HEK293 (cell line): Measurements from ENCODE around the gene GIPC2.
"Not testable (repeated sequence)": the region's sequence is repeated elsewhere in the genome, so short reads cannot be mapped to it uniquely, and the experiment has no call there.

Source experiments
- CTCF ChIA-PET: fragments of 350-600 bp; formaldehyde crosslinking; extraction: SDS; loops from one replicate; lab custom pipeline; 2021; ENCODE audit warnings: antibody characterized with exemption; lab: Yijun Ruan, JAX
- POLR2A ChIA-PET: fragments of 300-600 bp; formaldehyde crosslinking; extraction: SDS; loops from one replicate; lab custom pipeline; 2020; ENCODE audit warnings: antibody characterized with exemption, inconsistent platforms; lab: Yijun Ruan, JAX
- H3K27ac ChIP-seq: fragments of 200-500 bp; sonication (Bioruptor generic); 2 replicates; pipeline ENCODE4 v1.5.1; 2014; ENCODE audit warnings: low read depth, low read length, control low read depth, inconsistent platforms; ENCODE audit errors: extremely low read depth
- H3K36me3 ChIP-seq, 2 experiments: fragments of 200-500 bp in 1 of 2; sonication (Bioruptor generic) in 1 of 2; 1 replicate in 1 of 2; 2 replicates in 1 of 2; pipeline ENCODE4 v1.5.1; 2014 to 2017; ENCODE audit warnings: inconsistent platforms in 2 of 2, low read length in 2 of 2; ENCODE audit not compliant: control insufficient read depth in 2 of 2, insufficient read depth in 1 of 2
- H3K4me1 ChIP-seq: fragments of 200-500 bp; sonication (Bioruptor generic); 2 replicates; pipeline ENCODE4 v1.5.1; 2014; ENCODE audit warnings: mild to moderate bottlenecking, low read length, inconsistent platforms; ENCODE audit not compliant: control insufficient read depth, insufficient read depth
- H3K4me3 ChIP-seq: 2 replicates; pipeline ENCODE4 v1.5.1; 2011; ENCODE audit warnings: low read depth, mild to moderate bottlenecking, control low read depth, low read length, moderate library complexity
- H3K9me3 ChIP-seq: fragments of 200-500 bp; sonication (Bioruptor generic); 2 replicates; pipeline ENCODE4 v1.5.1; 2014; ENCODE audit warnings: low read depth, low read length, inconsistent platforms; ENCODE audit not compliant: control insufficient read depth, insufficient read depth
- GFI1B ChIP-seq: fragments of 450-650 bp; formaldehyde crosslinking; IDR thresholded peaks from 2 replicates; pipeline ENCODE4 v1.5.1; 2016; ENCODE audit warnings: missing biosample characterization, missing genetic modification characterization
- HIC1 ChIP-seq: fragments of 450-650 bp; formaldehyde crosslinking; IDR thresholded peaks from 2 replicates; pipeline ENCODE4 v1.5.1; 2016; ENCODE audit warnings: missing biosample characterization, missing genetic modification characterization
- KLF16 ChIP-seq: fragments of 450-650 bp; formaldehyde crosslinking; IDR thresholded peaks from 2 replicates; pipeline ENCODE4 v1.5.1; 2017; ENCODE audit warnings: missing biosample characterization, missing genetic modification characterization
- SP3 ChIP-seq: fragments of 450-650 bp; formaldehyde crosslinking; IDR thresholded peaks from 2 replicates; pipeline ENCODE4 v1.5.1; 2016; ENCODE audit warnings: missing biosample characterization, missing genetic modification characterization
- YY2 ChIP-seq: fragments of 450-650 bp; formaldehyde crosslinking; IDR thresholded peaks from 2 replicates; pipeline ENCODE4 v1.5.1; 2016; ENCODE audit warnings: missing biosample characterization, missing genetic modification characterization
- ZFP37 ChIP-seq: fragments of 450-650 bp; formaldehyde crosslinking; IDR thresholded peaks from 2 replicates; pipeline ENCODE4 v1.5.1; 2016; ENCODE audit warnings: missing biosample characterization, missing genetic modification characterization
- ZNF121 ChIP-seq: fragments of 450-650 bp; formaldehyde crosslinking; IDR thresholded peaks from 2 replicates; pipeline ENCODE4 v1.5.1; 2016; ENCODE audit warnings: missing biosample characterization, missing genetic modification characterization
- ZNF2 ChIP-seq: fragments of 450-650 bp; formaldehyde crosslinking; IDR thresholded peaks from 2 replicates; pipeline ENCODE4 v1.5.1; 2016; ENCODE audit warnings: missing biosample characterization, missing genetic modification characterization
- ZNF221 ChIP-seq: fragments of 450-650 bp; formaldehyde crosslinking; IDR thresholded peaks from 2 replicates; pipeline ENCODE4 v1.5.1; 2017; ENCODE audit warnings: missing biosample characterization, missing genetic modification characterization, borderline replicate concordance
- ZNF23 ChIP-seq: fragments of 450-650 bp; formaldehyde crosslinking; IDR thresholded peaks from 2 replicates; pipeline ENCODE4 v1.5.1; 2016; ENCODE audit warnings: missing biosample characterization, missing genetic modification characterization, borderline replicate concordance
- ZNF362 ChIP-seq: fragments of 450-650 bp; formaldehyde crosslinking; IDR thresholded peaks from 2 replicates; pipeline ENCODE4 v1.5.1; 2016; ENCODE audit warnings: missing biosample characterization, missing genetic modification characterization
- ZNF433 ChIP-seq: fragments of 450-650 bp; formaldehyde crosslinking; IDR thresholded peaks from 2 replicates; pipeline ENCODE4 v1.5.1; 2016; ENCODE audit warnings: missing biosample characterization, missing genetic modification characterization, low read depth
- ZNF514 ChIP-seq: fragments of 450-650 bp; formaldehyde crosslinking; IDR thresholded peaks from 2 replicates; pipeline ENCODE4 v1.5.1; 2016; ENCODE audit warnings: missing biosample characterization, missing genetic modification characterization
- ZNF518A ChIP-seq: fragments of 450-650 bp; formaldehyde crosslinking; conservative IDR thresholded peaks from 2 replicates; pipeline ENCODE4 v1.5.1; 2016; ENCODE audit warnings: low read depth, missing biosample characterization, missing genetic modification characterization
- ZNF530 ChIP-seq: fragments of 450-650 bp; formaldehyde crosslinking; IDR thresholded peaks from 2 replicates; pipeline ENCODE4 v1.5.1; 2016; ENCODE audit warnings: low read depth, missing biosample characterization, missing genetic modification characterization
- ZNF585B ChIP-seq: fragments of 450-650 bp; formaldehyde crosslinking; IDR thresholded peaks from 2 replicates; pipeline ENCODE4 v1.5.1; 2016; ENCODE audit warnings: missing biosample characterization, missing genetic modification characterization
- ZNF837 ChIP-seq: fragments of 450-650 bp; formaldehyde crosslinking; IDR thresholded peaks from 2 replicates; pipeline ENCODE4 v1.5.1; 2016; ENCODE audit warnings: missing biosample characterization, missing genetic modification characterization

GIPC2 gene

GRCh38 chr1:78061825-78062523, 16.2 kb downstream of the GIPC2 start:
- Histone ChIP-seq H3K4me3 (no peak overlapping the region), H3K4me1 (no peaks in the 10 kb centered on the region), H3K9me3 (no peaks in the 10 kb centered on the region), H3K36me3 (no peaks in the 10 kb centered on the region), H3K27ac (no peak overlapping the region)
- ChIA-PET POLR2A (no interaction called here), CTCF (interaction anchor here (0.6 kb wide), 1 partner anchor 86 kb away, joined by 6 read pairs; no protein-coding TSS in a partner anchor)
- TF ChIP-seq GFI1B (tag by site-specific recombination) = 0 out of 2 replicates have a peak, but pooled peaks have one; percentile 5
- no peak for TF ChIP-seq ZNF514 (tag by site-specific recombination)

- POLR2A ChIA-PET, H3K4me3 ChIP-seq, H3K4me1 ChIP-seq, H3K9me3 ChIP-seq, CTCF ChIA-PET, H3K36me3 ChIP-seq, H3K27ac ChIP-seq: not testable (repeated sequence)
These were observed 19.1 kb downstream of the GIPC2 start for GRCh38 chr1:78064886-78065285.

GRCh38 chr1:78068681-78069283, 23.0 kb downstream of the GIPC2 start:
- H3K36me3 ChIP-seq = no peaks in the 10 kb centered on the region
- no peak for TF ChIP-seq ZNF121 (tag by site-specific recombination)
- TF ChIP-seq ZNF530 = no peak
- no peak for TF ChIP-seq ZNF433 (tag by site-specific recombination)
- no peak for TF ChIP-seq ZNF837
- no peak for TF ChIP-seq ZNF362 (tag by site-specific recombination)
- TF ChIP-seq YY2 (tag by site-specific recombination) = no peak
- TF ChIP-seq ZNF585B (tag by site-specific recombination) = no peak
- no peak for TF ChIP-seq ZNF518A (tag by site-specific recombination)
- TF ChIP-seq ZNF23 (tag by site-specific recombination) = no peak
- no peak for TF ChIP-seq ZNF221
- no peak for TF ChIP-seq SP3 (tag by site-specific recombination)
- no peak for TF ChIP-seq ZFP37 (tag by site-specific recombination)
- no peak for TF ChIP-seq HIC1
- no peak for TF ChIP-seq KLF16 (tag by site-specific recombination)
- no peak for TF ChIP-seq ZNF2 (tag by site-specific recombination)
- POLR2A ChIA-PET = no interaction called here
- CTCF ChIA-PET = no interaction called here
- H3K4me1 ChIP-seq = peaks cover 6% of the 10 kb centered on the region; the same call in 1 of the 2 replicates
- no peaks in the 10 kb centered on the region for H3K9me3 ChIP-seq
- H3K4me3 ChIP-seq = no peak overlapping the region
- no peak overlapping the region for H3K27ac ChIP-seq
